Bronchial epithelial cell (primary cell): Measurements from ENCODE around the gene CCNJL. TPM values are rescaled to one million over a fixed set of nuclear protein-coding genes. Genes with fewer than 3 reads are reported as not detected.

Source experiments
- DNase-seq: peaks from one replicate; pipeline ENCODE4 v3.0.0-alpha.2; 2010; ENCODE audit warnings: low read depth
- FAIRE-seq: peaks from 2 replicates; lab custom pipeline; 2011; peaks lifted over from hg19 to GRCh38; lab: Jason Lieb, UNC
- H3K27me3 ChIP-seq: 2 replicates; pipeline ENCODE4 v1.5.1; 2011; ENCODE audit warnings: low read length; ENCODE audit not compliant: control insufficient read depth, insufficient read depth
- H3K36me3 ChIP-seq: 2 replicates; pipeline ENCODE4 v1.5.1; 2011; ENCODE audit warnings: low read length; ENCODE audit not compliant: control insufficient read depth, insufficient read depth
- H3K4me3 ChIP-seq: 2 replicates; pipeline ENCODE4 v1.5.1; 2011; ENCODE audit warnings: mild to moderate bottlenecking, low read depth, low read length, control low read depth
- total RNA-seq: library from RNA; depleted of rRNA; stranded (reverse); fragments of >200 nt; gene quantifications from 2 replicates; pipeline ENCODE4 v1.2.1, GENCODE V29; 2014
- TF ChIP-seq, protein P1 (sequence below): IDR thresholded peaks from 2 replicates; pipeline ENCODE4 v1.5.1; 2011; ENCODE audit warnings: mild to moderate bottlenecking, moderate library complexity, low read length, control low read depth, inconsistent platforms; ENCODE audit not compliant: insufficient read depth, severe bottlenecking

The CCNJL gene
- total RNA-seq, 1 donor from 2014 or later = 4.2 TPM

- no peak for DNase-seq
- H3K4me3 ChIP-seq = no peak overlapping the region
- H3K27me3 ChIP-seq = no peaks in the 10 kb centered on the region
- FAIRE-seq = no peak
- TF ChIP-seq, protein P1, sequence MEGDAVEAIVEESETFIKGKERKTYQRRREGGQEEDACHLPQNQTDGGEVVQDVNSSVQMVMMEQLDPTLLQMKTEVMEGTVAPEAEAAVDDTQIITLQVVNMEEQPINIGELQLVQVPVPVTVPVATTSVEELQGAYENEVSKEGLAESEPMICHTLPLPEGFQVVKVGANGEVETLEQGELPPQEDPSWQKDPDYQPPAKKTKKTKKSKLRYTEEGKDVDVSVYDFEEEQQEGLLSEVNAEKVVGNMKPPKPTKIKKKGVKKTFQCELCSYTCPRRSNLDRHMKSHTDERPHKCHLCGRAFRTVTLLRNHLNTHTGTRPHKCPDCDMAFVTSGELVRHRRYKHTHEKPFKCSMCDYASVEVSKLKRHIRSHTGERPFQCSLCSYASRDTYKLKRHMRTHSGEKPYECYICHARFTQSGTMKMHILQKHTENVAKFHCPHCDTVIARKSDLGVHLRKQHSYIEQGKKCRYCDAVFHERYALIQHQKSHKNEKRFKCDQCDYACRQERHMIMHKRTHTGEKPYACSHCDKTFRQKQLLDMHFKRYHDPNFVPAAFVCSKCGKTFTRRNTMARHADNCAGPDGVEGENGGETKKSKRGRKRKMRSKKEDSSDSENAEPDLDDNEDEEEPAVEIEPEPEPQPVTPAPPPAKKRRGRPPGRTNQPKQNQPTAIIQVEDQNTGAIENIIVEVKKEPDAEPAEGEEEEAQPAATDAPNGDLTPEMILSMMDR = no peak
- H3K36me3 ChIP-seq = no peaks in the 10 kb centered on the region
Measured at GRCh38 chr5:160357861-160358411, 45.6 kb upstream of the CCNJL start.

DNA sequence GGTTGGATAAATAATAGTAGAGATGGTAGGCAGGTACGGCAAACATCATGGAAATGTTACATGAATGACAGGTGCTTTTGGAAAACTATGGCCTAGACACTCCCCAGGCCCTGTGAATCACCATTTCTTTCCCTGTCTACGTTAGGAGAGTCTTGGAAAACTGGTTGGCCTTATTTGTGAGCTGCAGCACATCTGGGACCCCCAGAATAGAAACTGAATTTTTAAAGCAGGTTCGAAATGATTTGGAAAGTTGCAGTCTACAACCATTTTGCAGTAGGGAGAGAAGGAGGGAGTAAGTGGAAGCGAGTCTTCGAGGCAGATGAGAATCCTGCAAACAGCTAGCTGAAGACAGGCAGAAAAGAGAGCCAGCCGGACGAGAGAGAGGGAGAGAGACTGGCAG lies 45.0 kb upstream of the CCNJL start:
- Histone ChIP-seq H3K4me3 (no peak overlapping the region), H3K36me3 (no peaks in the 10 kb centered on the region), H3K27me3 (no peaks in the 10 kb centered on the region)
- FAIRE-seq = no peak
- no peak for DNase-seq
- TF ChIP-seq, protein P1 = no peak

- Histone ChIP-seq H3K36me3 (no peaks in the 10 kb centered on the region), H3K4me3 (no peak overlapping the region), H3K27me3 (no peaks in the 10 kb centered on the region)
- DNase-seq (no peak), FAIRE-seq (no peak)
- TF ChIP-seq, protein P1 = no peak
Measured at GRCh38 chr5:160356550-160357347, 44.4 kb upstream of the CCNJL start.

DNA sequence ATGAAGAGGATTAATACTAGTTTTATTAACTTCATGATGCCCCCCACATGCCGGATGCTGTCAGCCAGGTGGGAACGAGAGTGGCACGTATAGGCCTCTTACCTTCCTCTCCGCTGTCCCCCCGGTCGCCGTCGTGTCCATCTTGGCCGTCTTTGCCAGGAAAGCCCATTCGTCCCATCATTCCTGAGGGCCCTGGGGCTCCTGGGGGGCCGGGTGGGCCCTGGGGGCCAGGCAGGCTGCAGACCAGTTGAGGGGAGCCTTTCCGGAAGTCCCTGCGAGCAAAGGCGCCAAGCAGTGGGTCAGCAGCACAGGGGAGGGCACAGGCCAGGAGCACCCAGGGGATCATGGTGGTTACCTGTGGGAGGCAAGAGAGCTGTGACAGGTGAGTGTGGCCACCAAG lies 42.3 kb upstream of the CCNJL start:
- no peak for DNase-seq

DNA sequence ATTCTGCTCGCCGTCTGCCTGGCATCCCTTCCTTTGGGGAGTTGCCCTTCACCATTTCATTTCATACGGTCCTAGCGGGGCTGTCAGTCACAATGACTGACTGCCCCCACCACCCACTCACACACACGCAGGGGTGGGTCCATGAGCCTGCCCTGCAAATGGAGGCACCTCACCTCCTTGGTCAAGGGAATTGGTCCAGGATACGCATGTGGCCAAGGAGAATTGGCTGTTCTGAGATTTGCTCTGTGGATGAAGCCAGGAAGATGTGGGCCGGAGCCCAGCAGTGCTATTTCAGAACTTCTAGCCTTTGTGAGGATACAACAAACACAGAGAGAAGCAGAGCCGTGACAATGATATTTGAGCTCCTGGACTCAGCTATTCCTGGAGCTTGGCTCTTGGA lies 41.0 kb upstream of the CCNJL start:
- no peaks in the 10 kb centered on the region for H3K36me3 ChIP-seq
- TF ChIP-seq, protein P1 = no peak
- H3K4me3 ChIP-seq = no peak overlapping the region
- FAIRE-seq (no peak), DNase-seq (no peak)
- H3K27me3 ChIP-seq = no peaks in the 10 kb centered on the region

More for the DNA sequence above, 42.3 kb upstream of the CCNJL start:
- Histone ChIP-seq H3K36me3 (no peaks in the 10 kb centered on the region), H3K4me3 (no peak overlapping the region), H3K27me3 (no peaks in the 10 kb centered on the region)
- no peak for FAIRE-seq
- TF ChIP-seq, protein P1 = no peak
